Measurements from ENCODE around the gene PRDM11. TPM values are rescaled to one million over a fixed set of nuclear protein-coding genes. Genes with fewer than 3 reads are reported as not detected.

PRDM11 gene
- total RNA-seq, 1 experiment from 2014 or later: 8.1 TPM

GRCh38 chr11:45208135-45208534 lies 61.7 kb downstream of the PRDM11 start:
- no TSS peak for BruUV-seq (replicated peaks)
- intact Hi-C loops (cut with micrococcal nuclease; ENCODE audit: unreplicated experiment): no loop called here
- no peaks in the 10 kb centered on the region for H3K9me3 Mint-ChIP-seq (ENCODE audit: low read depth, unreplicated experiment)
- no peaks in the 10 kb centered on the region for H3K36me3 Mint-ChIP-seq (ENCODE audit: insufficient read depth, unreplicated experiment)
- TF ChIP-seq CTCF (IDR thresholded peaks at IDR 0.05; ENCODE audit: unreplicated experiment): no peak
- no peak for DNase-seq
- no peaks in the 10 kb centered on the region for H3K27me3 Mint-ChIP-seq (ENCODE audit: unreplicated experiment)
- no peak overlapping the region for H3K4me3 Mint-ChIP-seq (ENCODE audit: low read depth, unreplicated experiment)
- H3K27ac Mint-ChIP-seq (ENCODE audit: unreplicated experiment): no peak overlapping the region
- H3K4me1 Mint-ChIP-seq (ENCODE audit: low read depth, unreplicated experiment): no peaks in the 10 kb centered on the region
- CTCF ChIA-PET: no interaction called here

DNA sequence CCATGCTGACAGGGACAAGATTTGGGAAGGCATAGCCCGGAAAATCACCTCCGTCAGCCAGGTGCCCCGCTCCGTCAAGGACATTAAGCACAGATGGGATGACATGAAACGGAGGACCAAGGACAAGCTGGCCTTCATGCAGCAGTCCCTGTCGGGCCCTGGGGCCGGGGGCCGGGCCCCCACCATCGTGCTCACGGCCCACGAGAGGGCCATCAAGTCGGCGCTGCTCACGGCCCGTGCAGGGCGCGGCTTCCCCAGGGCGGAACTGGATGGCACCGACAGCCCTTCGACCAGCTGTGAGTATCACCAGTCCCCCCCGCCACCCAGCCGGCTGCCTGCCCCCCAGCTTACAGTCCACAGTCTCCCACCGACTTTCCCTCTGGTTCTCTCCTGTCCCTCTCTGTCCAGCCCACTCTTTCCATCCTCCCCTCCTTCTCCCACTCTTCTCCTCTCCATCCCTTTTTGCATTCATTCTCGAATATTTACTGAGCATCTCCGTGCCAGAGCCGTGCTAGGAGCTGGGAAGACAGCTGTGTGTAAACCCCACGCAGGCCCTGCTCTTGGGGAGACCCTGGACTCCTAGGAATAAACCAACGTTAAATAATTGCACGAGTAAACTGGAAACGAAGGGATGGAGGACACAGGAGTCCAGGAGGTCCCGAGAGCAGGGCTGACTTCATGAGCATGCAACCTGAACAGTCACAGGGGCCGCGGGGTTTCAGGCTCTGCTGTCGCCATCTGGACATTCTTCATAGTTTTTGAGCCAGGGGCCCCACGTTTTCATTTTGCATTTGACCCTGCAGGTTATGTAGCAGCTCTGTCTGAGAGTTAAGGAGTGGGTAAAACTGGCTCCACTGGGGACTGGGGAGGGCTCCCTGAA lies 62.8 kb downstream of the PRDM11 start:
- no peak for DNase-seq
- Mint-ChIP-seq H3K27ac (ENCODE audit: unreplicated experiment) (no peak overlapping the region), H3K36me3 (ENCODE audit: insufficient read depth, unreplicated experiment) (no peaks in the 10 kb centered on the region), H3K9me3 (ENCODE audit: low read depth, unreplicated experiment) (no peaks in the 10 kb centered on the region), H3K4me3 (ENCODE audit: low read depth, unreplicated experiment) (no peak overlapping the region), H3K4me1 (ENCODE audit: low read depth, unreplicated experiment) (no peaks in the 10 kb centered on the region), H3K27me3 (ENCODE audit: unreplicated experiment) (no peaks in the 10 kb centered on the region)
- no peak for TF ChIP-seq CTCF (IDR thresholded peaks at IDR 0.05; ENCODE audit: unreplicated experiment)
- BruUV-seq (replicated peaks): no TSS peak
- CTCF ChIA-PET: no interaction called here
- intact Hi-C loops (cut with micrococcal nuclease; ENCODE audit: unreplicated experiment): no loop called here

DNA sequence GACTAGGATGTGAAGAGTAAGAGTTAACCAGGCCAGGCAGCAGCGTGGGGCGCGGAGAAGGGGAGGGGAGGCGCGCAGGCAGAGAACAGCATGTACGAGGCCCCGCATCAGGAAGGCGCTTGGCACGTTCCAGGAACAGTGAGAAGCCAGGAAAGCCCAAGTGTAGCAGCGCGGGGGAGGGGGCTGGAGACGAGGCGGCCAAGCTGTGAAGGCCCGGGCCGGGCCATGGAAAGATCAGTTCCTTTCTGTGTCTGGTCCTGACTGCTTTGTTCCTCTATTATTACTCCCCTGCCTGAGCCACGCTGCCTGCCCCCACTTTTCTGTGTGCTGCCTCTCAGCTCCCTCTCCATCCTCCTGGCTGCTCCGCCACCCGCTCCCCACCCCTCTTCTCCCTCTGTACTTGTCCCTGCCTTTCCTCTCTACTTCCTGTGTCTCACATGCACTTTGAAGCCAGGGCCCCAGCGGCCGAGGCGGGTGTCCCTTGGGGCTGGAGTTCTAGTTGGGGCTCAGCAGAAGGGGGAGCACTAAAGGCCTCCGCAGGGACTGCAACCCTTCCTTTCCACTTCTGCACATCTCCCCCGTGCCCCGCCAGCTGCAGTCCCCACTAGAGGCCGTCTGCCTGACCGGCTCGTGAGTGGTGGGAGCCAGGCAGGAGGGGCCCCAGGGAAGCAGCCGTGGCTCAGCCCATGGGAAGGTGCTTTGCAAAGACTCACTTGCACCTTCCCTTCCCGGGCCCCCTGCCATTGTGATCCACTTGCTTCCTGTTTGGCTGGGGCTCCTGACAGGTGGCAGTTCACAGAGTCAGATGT lies 63.7 kb downstream of the PRDM11 start:
- Mint-ChIP-seq H3K36me3 (ENCODE audit: insufficient read depth, unreplicated experiment) (no peaks in the 10 kb centered on the region), H3K4me1 (ENCODE audit: low read depth, unreplicated experiment) (no peaks in the 10 kb centered on the region), H3K27me3 (ENCODE audit: unreplicated experiment) (no peaks in the 10 kb centered on the region), H3K4me3 (ENCODE audit: low read depth, unreplicated experiment) (no peak overlapping the region), H3K27ac (ENCODE audit: unreplicated experiment) (no peak overlapping the region), H3K9me3 (ENCODE audit: low read depth, unreplicated experiment) (no peaks in the 10 kb centered on the region)
- intact Hi-C loops (cut with micrococcal nuclease; ENCODE audit: unreplicated experiment): no loop called here
- CTCF ChIA-PET: no interaction called here
- no peak for TF ChIP-seq CTCF (IDR thresholded peaks at IDR 0.05; ENCODE audit: unreplicated experiment)
- DNase-seq: no peak
- BruUV-seq (replicated peaks): no TSS peak

DNA sequence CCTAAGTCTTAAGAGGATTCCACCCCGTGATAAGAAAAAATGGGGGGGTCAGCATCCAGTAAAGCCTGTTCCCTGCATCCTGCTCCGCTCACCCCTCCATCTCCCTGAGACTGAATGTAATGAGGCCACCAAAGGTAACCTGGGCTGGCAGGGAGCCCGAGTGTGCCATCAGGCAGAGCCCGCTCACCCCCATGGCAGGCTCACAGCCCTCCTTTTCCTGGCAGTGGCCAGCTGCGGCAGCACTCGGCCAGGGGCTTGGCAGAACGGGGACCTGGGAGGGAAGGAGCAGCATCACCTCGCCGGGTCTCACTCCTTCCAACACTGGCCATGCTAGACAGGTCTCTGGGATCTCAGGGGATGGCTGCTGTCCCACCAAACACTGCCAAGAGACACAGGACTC lies 64.4 kb downstream of the PRDM11 start:
- H3K9me3 Mint-ChIP-seq (ENCODE audit: low read depth, unreplicated experiment): no peaks in the 10 kb centered on the region
- no peaks in the 10 kb centered on the region for H3K4me1 Mint-ChIP-seq (ENCODE audit: low read depth, unreplicated experiment)
- no peak overlapping the region for H3K4me3 Mint-ChIP-seq (ENCODE audit: low read depth, unreplicated experiment)
- no TSS peak for BruUV-seq (replicated peaks)
- intact Hi-C loops (cut with micrococcal nuclease; ENCODE audit: unreplicated experiment): loop anchor here (1.0 kb wide), 1 partner anchor 82 kb away; no protein-coding TSS in a partner anchor
- no peak overlapping the region for H3K27ac Mint-ChIP-seq (ENCODE audit: unreplicated experiment)
- no peaks in the 10 kb centered on the region for H3K36me3 Mint-ChIP-seq (ENCODE audit: insufficient read depth, unreplicated experiment)
- no peak for DNase-seq
- CTCF ChIA-PET: no interaction called here
- TF ChIP-seq CTCF (IDR thresholded peaks at IDR 0.05; ENCODE audit: unreplicated experiment): no peak
- H3K27me3 Mint-ChIP-seq (ENCODE audit: unreplicated experiment): no peaks in the 10 kb centered on the region
